Heart left ventricle (tissue), 16 donors: ENCODE measurements around the gene LGR5. TPM values are rescaled to one million over a fixed set of nuclear protein-coding genes. Genes with fewer than 3 reads are reported as not detected.

ENCODE experiments used
- ATAC-seq, 4 donors: fragments of 200-7000 bp; cut with Tn5 transposase; one replicate each; pipeline ENCODE4 v1.9.1; 2020 to 2022; ENCODE audit warnings: moderate library complexity in 4 of 4, mild to moderate bottlenecking in 3 of 4, moderate number of reproducible peaks in 1 of 4
- DNase-seq, 5 donors: peaks; one replicate each; pipeline ENCODE4 v3.0.0-alpha.2; 2020
- H3K27ac ChIP-seq, 12 donors: fragments of 200-600 bp; sonication (generic) in 4 of 12; one replicate each; pipeline versions ENCODE4 v1.5.0 to v1.8.0; 2016 to 2022; ENCODE audit warnings: mild to moderate bottlenecking in 2 of 12
- H3K27me3 ChIP-seq, 9 donors: fragments of 200-600 bp; sonication (generic) in 2 of 9; one replicate each; pipeline versions ENCODE4 v1.5.1 to v1.8.0; 2016 to 2022; ENCODE audit warnings: mild to moderate bottlenecking in 3 of 9
- H3K36me3 ChIP-seq, 9 donors: fragments of 200-600 bp; sonication (generic) in 2 of 9; one replicate each; pipeline versions ENCODE4 v1.5.0 to v1.8.0; 2018 to 2022; ENCODE audit warnings: mild to moderate bottlenecking in 2 of 9
- H3K4me1 ChIP-seq, 12 donors: fragments of 200-600 bp; sonication (generic) in 4 of 12; one replicate each; pipeline versions ENCODE4 v1.5.0 to v1.8.0; 2016 to 2022; ENCODE audit warnings: mild to moderate bottlenecking in 3 of 12
- H3K4me3 ChIP-seq, 12 donors: fragments of 200-600 bp; sonication (generic) in 4 of 12; one replicate each; pipeline versions ENCODE4 v1.5.0 to v1.8.0; 2017 to 2022; ENCODE audit warnings: mild to moderate bottlenecking in 9 of 12, moderate library complexity in 4 of 12
- H3K9me3 ChIP-seq, 12 donors: fragments of 200-600 bp; sonication (generic) in 4 of 12; one replicate each; pipeline versions ENCODE4 v1.5.0 to v1.8.0; 2016 to 2022; ENCODE audit warnings: mild to moderate bottlenecking in 1 of 12
- POLR2A ChIP-seq, 2 donors: fragments of 450-650 bp; IDR thresholded peaks; one replicate each; pipeline ENCODE4 v1.6.1; 2017; ENCODE audit warnings: antibody characterized with exemption in 2 of 2, mild to moderate bottlenecking in 2 of 2, moderate library complexity in 2 of 2
- WGBS, 4 donors: extraction: QIAGEN DNeasy Blood & Tissue Kit in 2 of 4; methylation state at CpG; one replicate each; pipeline versions ENCODE4 v1.1.5 to v1.1.7; 2013 to 2018; 5-methylcytosine and 5-hydroxymethylcytosine counted together
- intact Hi-C, 10 donors: fragments of 100-400 bp; cut with DNase I; formaldehyde crosslinking; loops; one replicate each; pipeline versions ENCODE4 v1.11.1 to v1.14.2; 2022
- polyA plus RNA-seq, 2 donors: library from polyadenylated mRNA; stranded (reverse); fragments of 200-250 nt; gene quantifications; one replicate each; pipeline ENCODE4 v1.2.3, GENCODE V29; 2013
- total RNA-seq, 9 donors: library from RNA; depleted of rRNA in 2 of 9; stranded (reverse); fragments of >200 nt in 2 of 9; fragmentation: NEBNext Ultra II Directional in 3 of 9; extraction: Animal tissue kit (Norgen Biotek cat#: 25700) in 3 of 9; gene quantifications; one replicate each; pipeline versions ENCODE4 v1.1.0 to v1.2.4, GENCODE V29; 2016 to 2023
- TF ChIP-seq, protein P1 (sequence below), 12 donors: fragments of 200-600 bp; sonication (generic) in 4 of 12; IDR thresholded peaks; one replicate each; pipeline versions ENCODE4 v1.5.0 to v1.8.0; 2018 to 2022; ENCODE audit warnings: antibody characterized with exemption in 12 of 12, mild to moderate bottlenecking in 5 of 12
- donor health status: ischemic (EF 13 %, LVEDD 7.1; RV severe dilation, severe dysfunction).
- donor health status: healthy with polysubstance abuse.
- donor health status: DM: no; HTN: yes; CAD: no.
- donor health status: DM: no; HTN: no; CAD: no.
- donor health status: ischemic (EF 25% LVEDD 6.9; RV normal size, moderate dysfunction).
- donor health status: ischemic (EF 25% LVEDD 5.7; RV mildly dilated, moderate dysfunction).
- donor health status: healthy.
- donor health status: DM: yes; HTN: yes; CAD: no.
- donor health status: ischemic (EF 35%, LVEDD 5.7; RV mildly dilated, moderate dysfunction).
- donor health status: nonischemic (EF 11% LVEDD 7.7; RV severe dilation, severe dysfunction).
- donor health status: DM: yes; HTN: yes; CAD: no.
- donor health status: PGD.
- donor health status: ischemic (EF 29% LVEDD 5.4; RV normal size, mild dysfunction).
- donor health status: nonischemic (EF 23%, LVEDD 6.1; RV moderate dilation, normal function).

LGR5 gene
- total and polyA plus RNA-seq, 11 donors, result 0.03 to 0.20 (median 0.13) TPM; not detected in 7

DNA sequence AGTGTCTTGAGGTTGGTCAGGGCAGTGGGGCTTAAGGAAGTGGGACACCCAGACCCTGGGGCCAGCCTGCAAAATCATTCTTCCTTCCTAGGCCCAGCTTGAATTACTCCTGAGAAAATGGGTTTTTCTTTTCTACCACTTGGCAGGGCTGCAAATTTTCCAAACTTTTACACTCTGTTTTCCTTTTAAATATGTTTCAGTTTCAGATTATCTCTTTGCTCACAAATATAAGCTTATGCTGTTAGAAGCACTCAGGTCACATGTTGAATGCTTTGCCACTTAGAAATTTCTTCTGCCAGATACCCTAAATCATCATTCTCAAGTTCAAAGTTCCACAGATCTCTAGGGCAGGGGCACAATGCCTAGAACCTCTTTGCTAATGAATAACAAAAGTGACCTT lies 2.9 kb upstream of the LGR5 start:
- peaks cover 5 to 58% (median 38%) of the 10 kb centered on the region in 9 donors for H3K27me3 ChIP-seq
- intact Hi-C loops, result no loop called here
- peaks cover 0 to 18% (median 6%) of the 10 kb centered on the region in 12 donors for H3K9me3 ChIP-seq

DNA sequence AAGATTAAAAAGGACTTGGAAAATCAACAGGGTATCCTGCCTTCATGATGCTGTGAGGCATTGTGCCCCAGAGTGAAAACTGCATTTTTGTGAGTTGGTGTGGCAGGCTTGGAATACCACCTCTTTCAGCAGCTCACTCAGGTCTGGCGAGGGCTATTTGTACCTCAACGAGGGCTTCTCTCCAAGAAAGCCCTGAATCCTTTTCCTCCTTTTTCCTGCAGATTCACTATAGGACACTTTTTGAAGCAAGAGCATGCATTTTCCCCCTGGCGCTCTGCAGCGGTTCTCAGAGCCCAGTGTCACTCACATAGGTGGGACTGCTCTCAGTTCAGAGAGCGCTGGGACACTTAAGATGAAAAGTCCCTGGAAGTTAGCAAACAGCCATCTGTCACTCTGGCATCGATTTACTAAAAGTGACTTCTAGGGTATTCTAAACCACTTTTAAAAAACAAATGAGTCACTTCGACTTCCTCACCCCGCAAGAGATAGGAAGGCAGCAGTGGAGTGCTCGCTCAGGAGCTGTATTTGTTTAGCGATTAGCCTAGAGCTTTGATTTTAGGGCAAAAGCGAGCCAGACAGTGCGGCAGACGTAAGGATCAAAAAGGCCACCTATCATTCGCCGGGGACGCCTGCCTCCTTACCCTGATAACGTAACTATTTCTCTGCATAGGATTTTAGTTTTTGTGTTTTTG lies 782 bp upstream of the LGR5 start:
- Histone ChIP-seq H3K4me1 (peaks cover 0 to 23% (median 9%) of the 10 kb centered on the region in 12 donors), H3K27ac (no peak overlapping the region), H3K9me3 (peaks cover 0 to 18% (median 6%) of the 10 kb centered on the region in 12 donors), H3K4me3 (peak overlapping the region in 10 of 12 donors; percentile 26 to 57 (median 48)), H3K36me3 (no peaks in the 10 kb centered on the region), H3K27me3 (peaks cover 5 to 78% (median 43%) of the 10 kb centered on the region in 9 donors)
- 2 to 4% (median 3%) methylated on average over 17 of the region's 17 CpGs for WGBS, 4 donors
- ATAC-seq, result no peak
- no peak for DNase-seq
- TF ChIP-seq POLR2A (IDR thresholded peaks at IDR 0.05), result no peak
- TF ChIP-seq, protein P1, sequence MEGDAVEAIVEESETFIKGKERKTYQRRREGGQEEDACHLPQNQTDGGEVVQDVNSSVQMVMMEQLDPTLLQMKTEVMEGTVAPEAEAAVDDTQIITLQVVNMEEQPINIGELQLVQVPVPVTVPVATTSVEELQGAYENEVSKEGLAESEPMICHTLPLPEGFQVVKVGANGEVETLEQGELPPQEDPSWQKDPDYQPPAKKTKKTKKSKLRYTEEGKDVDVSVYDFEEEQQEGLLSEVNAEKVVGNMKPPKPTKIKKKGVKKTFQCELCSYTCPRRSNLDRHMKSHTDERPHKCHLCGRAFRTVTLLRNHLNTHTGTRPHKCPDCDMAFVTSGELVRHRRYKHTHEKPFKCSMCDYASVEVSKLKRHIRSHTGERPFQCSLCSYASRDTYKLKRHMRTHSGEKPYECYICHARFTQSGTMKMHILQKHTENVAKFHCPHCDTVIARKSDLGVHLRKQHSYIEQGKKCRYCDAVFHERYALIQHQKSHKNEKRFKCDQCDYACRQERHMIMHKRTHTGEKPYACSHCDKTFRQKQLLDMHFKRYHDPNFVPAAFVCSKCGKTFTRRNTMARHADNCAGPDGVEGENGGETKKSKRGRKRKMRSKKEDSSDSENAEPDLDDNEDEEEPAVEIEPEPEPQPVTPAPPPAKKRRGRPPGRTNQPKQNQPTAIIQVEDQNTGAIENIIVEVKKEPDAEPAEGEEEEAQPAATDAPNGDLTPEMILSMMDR (IDR thresholded peaks at IDR 0.05), result no peak
- intact Hi-C loops, result no loop called here

More for the DNA sequence above, 2.9 kb upstream of the LGR5 start:
- Histone ChIP-seq H3K36me3 (no peaks in the 10 kb centered on the region), H3K4me3 (no peak overlapping the region), H3K27ac (no peak overlapping the region), H3K4me1 (peaks cover 0 to 23% (median 9%) of the 10 kb centered on the region in 12 donors)
- TF ChIP-seq, protein P1 (IDR thresholded peaks at IDR 0.05), result no peak
- TF ChIP-seq POLR2A (IDR thresholded peaks at IDR 0.05), result no peak
- DNase-seq (no peak), ATAC-seq (no peak)

DNA sequence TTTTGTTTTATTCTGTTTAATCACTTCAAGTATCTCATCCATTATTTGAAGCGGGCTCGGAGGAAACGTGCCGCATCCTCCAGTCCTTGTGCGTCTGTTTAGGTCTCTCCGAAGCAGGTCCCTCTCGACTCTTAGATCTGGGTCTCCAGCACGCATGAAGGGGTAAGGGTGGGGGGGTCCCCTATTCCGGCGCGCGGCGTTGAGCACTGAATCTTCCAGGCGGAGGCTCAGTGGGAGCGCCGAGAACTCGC lies 311 bp upstream of the LGR5 start:
- Histone ChIP-seq H3K27ac (no peak overlapping the region), H3K36me3 (no peaks in the 10 kb centered on the region), H3K4me3 (peak overlapping the region in 11 of 12 donors; percentile 17 to 57 (median 47)), H3K9me3 (peaks cover 0 to 18% (median 6%) of the 10 kb centered on the region in 12 donors), H3K4me1 (peaks cover 0 to 23% (median 9%) of the 10 kb centered on the region in 12 donors), H3K27me3 (peaks cover 5 to 79% (median 43%) of the 10 kb centered on the region in 9 donors)
- 0 to 2% (median 1%) methylated on average over 17 of the region's 17 CpGs for WGBS, 4 donors
- TF ChIP-seq POLR2A (IDR thresholded peaks at IDR 0.05), result no peak
- TF ChIP-seq, protein P1 (IDR thresholded peaks at IDR 0.05), result no peak
- DNase-seq (no peak), ATAC-seq (no peak)
- intact Hi-C loops, result no loop called here

DNA sequence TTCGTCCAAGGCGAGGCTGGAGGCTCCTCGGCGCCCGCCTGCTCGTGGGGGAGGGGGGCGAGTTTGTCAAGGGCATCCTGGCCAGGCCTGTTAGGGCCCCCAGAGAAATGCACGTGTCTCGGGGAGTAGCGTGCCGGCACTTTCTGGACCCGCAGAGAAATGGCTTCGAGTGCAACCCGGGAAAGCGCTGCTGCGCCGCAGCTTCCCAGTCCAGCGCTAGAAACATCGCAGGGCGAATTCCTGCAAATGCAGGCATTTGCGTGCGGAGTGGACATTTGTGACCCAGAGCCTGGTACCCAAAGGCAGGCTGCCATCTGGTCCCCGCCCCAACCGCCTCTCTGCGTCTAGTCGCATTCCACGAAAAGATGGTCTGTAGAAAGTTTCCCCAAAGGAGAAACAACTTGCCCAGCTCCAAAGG lies 756 bp downstream of the LGR5 start:
- intact Hi-C loops, result no loop called here
- Histone ChIP-seq H3K4me1 (peaks cover 0 to 23% (median 9%) of the 10 kb centered on the region in 12 donors), H3K9me3 (peaks cover 0 to 16% (median 6%) of the 10 kb centered on the region in 12 donors), H3K27me3 (peaks cover 5 to 79% (median 43%) of the 10 kb centered on the region in 9 donors), H3K4me3 (peak overlapping the region; percentile 1 to 57 (median 46)), H3K36me3 (no peaks in the 10 kb centered on the region), H3K27ac (no peak overlapping the region)
- TF ChIP-seq, protein P1 (IDR thresholded peaks at IDR 0.05), result no peak
- no peak for TF ChIP-seq POLR2A (IDR thresholded peaks at IDR 0.05)
- DNase-seq (no peak), ATAC-seq (no peak)
- 1 to 2% (median 1%) methylated on average over 13 to 27 of the region's 27 CpGs for WGBS, 4 donors
